Loucy (cell line): ENCODE results near the gene LEMD1.
"Not testable (repeated sequence)": the region's sequence is repeated elsewhere in the genome, so short reads cannot be mapped to it uniquely, and the experiment has no call there.

Experiments used
- EZH2phosphoT487 ChIP-seq: fragments of 200-600 bp; IDR thresholded peaks from 2 replicates; pipeline ENCODE4 v1.6.1; 2018; ENCODE audit warnings: antibody characterized with exemption, mild to moderate bottlenecking, moderate library complexity, borderline replicate concordance
- TF ChIP-seq, protein P1 (sequence below): fragments of 200-600 bp; sonication (generic); conservative IDR thresholded peaks from 2 replicates; pipeline ENCODE4 v1.5.1; 2014; ENCODE audit warnings: mild to moderate bottlenecking, antibody characterized with exemption, low read length

DNA sequence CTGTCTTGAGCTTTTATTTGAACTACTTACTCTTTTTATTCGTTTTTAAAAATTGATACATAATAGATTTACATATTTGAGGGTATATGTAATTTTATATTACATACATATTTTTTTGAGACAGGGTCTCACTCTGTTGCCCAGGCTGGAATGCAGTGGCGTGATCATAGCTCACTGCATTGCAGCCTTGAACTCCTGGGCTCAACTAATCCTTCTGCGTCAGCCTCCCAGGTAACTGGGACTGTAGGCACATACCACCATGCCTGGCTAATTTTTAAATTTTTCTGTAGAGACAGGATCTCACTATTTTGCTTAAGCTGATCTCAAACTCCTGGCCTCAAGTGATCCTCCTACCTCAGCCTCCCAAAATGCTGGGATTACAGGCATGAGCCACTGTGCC lies 38.9 kb downstream of the LEMD1 start:
- TF ChIP-seq, protein P1, sequence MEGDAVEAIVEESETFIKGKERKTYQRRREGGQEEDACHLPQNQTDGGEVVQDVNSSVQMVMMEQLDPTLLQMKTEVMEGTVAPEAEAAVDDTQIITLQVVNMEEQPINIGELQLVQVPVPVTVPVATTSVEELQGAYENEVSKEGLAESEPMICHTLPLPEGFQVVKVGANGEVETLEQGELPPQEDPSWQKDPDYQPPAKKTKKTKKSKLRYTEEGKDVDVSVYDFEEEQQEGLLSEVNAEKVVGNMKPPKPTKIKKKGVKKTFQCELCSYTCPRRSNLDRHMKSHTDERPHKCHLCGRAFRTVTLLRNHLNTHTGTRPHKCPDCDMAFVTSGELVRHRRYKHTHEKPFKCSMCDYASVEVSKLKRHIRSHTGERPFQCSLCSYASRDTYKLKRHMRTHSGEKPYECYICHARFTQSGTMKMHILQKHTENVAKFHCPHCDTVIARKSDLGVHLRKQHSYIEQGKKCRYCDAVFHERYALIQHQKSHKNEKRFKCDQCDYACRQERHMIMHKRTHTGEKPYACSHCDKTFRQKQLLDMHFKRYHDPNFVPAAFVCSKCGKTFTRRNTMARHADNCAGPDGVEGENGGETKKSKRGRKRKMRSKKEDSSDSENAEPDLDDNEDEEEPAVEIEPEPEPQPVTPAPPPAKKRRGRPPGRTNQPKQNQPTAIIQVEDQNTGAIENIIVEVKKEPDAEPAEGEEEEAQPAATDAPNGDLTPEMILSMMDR = not testable (repeated sequence)
- not testable (repeated sequence) for TF ChIP-seq EZH2phosphoT487
